ENCODE results near the gene GRIK3. TPM values are rescaled to one million over a fixed set of nuclear protein-coding genes. Genes with fewer than 3 reads are reported as not detected.

GRIK3 gene
- total and polyA plus RNA-seq, 8 donors = under 0.01 to 4.9 (median 0.46) TPM; not detected in 1

GRCh38 chr1:36871146-36871971 lies 163.0 kb downstream of the GRIK3 start:
- H3K27me3 ChIP-seq = peaks cover 0 to 45% (median 8%) of the 10 kb centered on the region in 3 donors
- 48 to 58% (median 53%) methylated on average over 11 to 21 of the region's 21 CpGs for WGBS, 5 donors
- intact Hi-C loops (cut with DNase I; ENCODE audit: low total_unique reads) = no loop called here
- TF ChIP-seq POLR2A (IDR thresholded peaks at IDR 0.05) (no peak), EP300 (IDR thresholded peaks at IDR 0.05) (no peak), POLR2AphosphoS5 (IDR thresholded peaks at IDR 0.05) (no peak), CTCF (IDR thresholded peaks at IDR 0.05) (no peak)
- H3K9me3 ChIP-seq = no peaks in the 10 kb centered on the region
- H3K4me1 ChIP-seq = no peaks in the 10 kb centered on the region
- H3K27ac ChIP-seq = no peak overlapping the region
- no peak for DNase-seq
- H3K36me3 ChIP-seq = no peaks in the 10 kb centered on the region
- H3K4me3 ChIP-seq = no peak overlapping the region

- H3K27me3 ChIP-seq = peaks cover 0 to 32% (median 0%) of the 10 kb centered on the region in 3 donors
- H3K9me3 ChIP-seq = no peaks in the 10 kb centered on the region
- H3K27ac ChIP-seq = no peak overlapping the region
- 59 to 69% (median 67%) methylated on average over 5 of the region's 5 CpGs for WGBS, 5 donors
- no peak for TF ChIP-seq POLR2AphosphoS5 (IDR thresholded peaks at IDR 0.05)
- no peak for TF ChIP-seq CTCF (IDR thresholded peaks at IDR 0.05)
- TF ChIP-seq POLR2A (IDR thresholded peaks at IDR 0.05) = no peak
- TF ChIP-seq EP300 (IDR thresholded peaks at IDR 0.05) = no peak
- intact Hi-C loops (cut with DNase I; ENCODE audit: low total_unique reads) = no loop called here
- no peak for DNase-seq
- no peak overlapping the region for H3K4me3 ChIP-seq
- H3K4me1 ChIP-seq = no peaks in the 10 kb centered on the region
- no peaks in the 10 kb centered on the region for H3K36me3 ChIP-seq
These were observed 164.5 kb downstream of the GRIK3 start for GRCh38 chr1:36869826-36870225.

- H3K9me3 ChIP-seq = no peaks in the 10 kb centered on the region
- no peak for DNase-seq
- H3K27ac ChIP-seq = no peak overlapping the region
- WGBS, 5 donors = 64 to 80% (median 76%) methylated on average over 6 of the region's 6 CpGs
- intact Hi-C loops (cut with DNase I; ENCODE audit: low total_unique reads) = no loop called here
- H3K36me3 ChIP-seq = no peaks in the 10 kb centered on the region
- no peak overlapping the region for H3K4me3 ChIP-seq
- no peaks in the 10 kb centered on the region for H3K4me1 ChIP-seq
- TF ChIP-seq EP300 (IDR thresholded peaks at IDR 0.05) (no peak), POLR2AphosphoS5 (IDR thresholded peaks at IDR 0.05) (no peak), CTCF (IDR thresholded peaks at IDR 0.05) (no peak), POLR2A (IDR thresholded peaks at IDR 0.05) (no peak)
- peaks cover 0 to 32% (median 0%) of the 10 kb centered on the region in 3 donors for H3K27me3 ChIP-seq
These were observed 165.3 kb downstream of the GRIK3 start for GRCh38 chr1:36869054-36869453.

- Histone ChIP-seq H3K4me3 (no peak overlapping the region), H3K27ac (no peak overlapping the region), H3K4me1 (no peaks in the 10 kb centered on the region), H3K9me3 (no peaks in the 10 kb centered on the region), H3K27me3 (peaks cover 0 to 42% (median 0%) of the 10 kb centered on the region in 3 donors), H3K36me3 (no peaks in the 10 kb centered on the region)
- DNase-seq = no peak
- WGBS, 5 donors = 55 to 76% (median 69%) methylated on average over 4 of the region's 4 CpGs
- TF ChIP-seq POLR2AphosphoS5 (IDR thresholded peaks at IDR 0.05) (no peak), EP300 (IDR thresholded peaks at IDR 0.05) (no peak), POLR2A (IDR thresholded peaks at IDR 0.05) (no peak), CTCF (IDR thresholded peaks at IDR 0.05) (no peak)
- intact Hi-C loops (cut with DNase I; ENCODE audit: low total_unique reads) = no loop called here
These were observed 166.7 kb downstream of the GRIK3 start for GRCh38 chr1:36867575-36867974.

All from stomach (tissue), 9 donors.